ENCODE results near the gene NRG4. TPM values are rescaled to one million over a fixed set of nuclear protein-coding genes. Genes with fewer than 3 reads are reported as not detected.

Gene NRG4
- total and polyA plus RNA-seq, 2 donors (not counting 3 experiments of a cell fraction or from before 2014, with no cell fraction given) = not detected

DNA sequence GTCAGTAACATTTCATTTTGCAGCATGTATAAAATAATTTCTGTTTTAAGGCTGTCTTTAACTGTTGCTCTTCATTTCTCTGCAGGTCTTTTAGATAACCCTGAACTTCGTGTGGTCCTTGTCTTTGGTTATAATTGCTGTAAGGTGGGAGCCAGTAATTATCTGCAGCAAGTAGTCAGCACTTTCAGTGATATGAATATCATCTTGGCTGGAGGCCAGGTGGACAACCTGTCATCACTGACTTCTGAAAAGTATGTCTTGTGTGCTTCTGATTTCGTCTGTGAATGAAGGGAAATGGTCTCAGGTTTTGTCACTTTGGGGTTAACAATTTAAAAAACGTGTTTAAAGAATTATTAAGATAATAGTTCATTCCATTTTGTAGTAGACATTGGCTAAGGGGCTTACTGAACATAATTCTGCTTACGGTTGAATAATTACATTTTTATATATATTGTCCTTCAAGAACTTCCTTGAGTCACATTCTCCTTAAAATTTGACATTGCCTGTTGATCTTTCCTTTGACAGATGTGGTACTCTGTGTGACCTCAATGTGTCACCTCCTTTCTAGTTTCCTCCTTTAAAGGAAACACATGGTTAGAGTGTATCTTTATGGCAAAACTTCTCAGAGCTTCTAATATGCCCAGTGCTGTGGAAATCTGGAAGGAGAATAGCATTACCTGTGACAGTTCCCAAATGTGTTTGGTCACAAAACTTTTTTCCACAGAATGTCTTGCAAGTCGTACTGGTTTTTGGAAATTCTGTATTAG is 82.2 kb downstream of the NRG4 start:
- no peak overlapping the region for H2AFZ ChIP-seq (ENCODE audit: low read depth, low read length)
- DNase-seq (ENCODE audit: low read depth, low spot score) = peak; percentile 50
- peaks cover 13% of the 10 kb centered on the region for H3K4me1 ChIP-seq (ENCODE audit: control insufficient read depth, extremely low read depth, insufficient read depth, low read length)
- ChIA-PET CTCF (interaction anchor here (1.1 to 3.1 kb wide), 3 partner anchors 120 to 220 kb away, joined by 4 to 16 read pairs (median 16); no protein-coding TSS in a partner anchor), POLR2A (no interaction called here)
- no peaks in the 10 kb centered on the region for H3K27me3 ChIP-seq (ENCODE audit: control insufficient read depth in 2 of 2, insufficient read depth in 2 of 2, low read length in 2 of 2)
- H3K9me1 ChIP-seq (replicated peaks; ENCODE audit: control insufficient read depth, extremely low read depth, insufficient read depth, low read length) = no peaks in the 10 kb centered on the region
- TF ChIP-seq, protein P1, sequence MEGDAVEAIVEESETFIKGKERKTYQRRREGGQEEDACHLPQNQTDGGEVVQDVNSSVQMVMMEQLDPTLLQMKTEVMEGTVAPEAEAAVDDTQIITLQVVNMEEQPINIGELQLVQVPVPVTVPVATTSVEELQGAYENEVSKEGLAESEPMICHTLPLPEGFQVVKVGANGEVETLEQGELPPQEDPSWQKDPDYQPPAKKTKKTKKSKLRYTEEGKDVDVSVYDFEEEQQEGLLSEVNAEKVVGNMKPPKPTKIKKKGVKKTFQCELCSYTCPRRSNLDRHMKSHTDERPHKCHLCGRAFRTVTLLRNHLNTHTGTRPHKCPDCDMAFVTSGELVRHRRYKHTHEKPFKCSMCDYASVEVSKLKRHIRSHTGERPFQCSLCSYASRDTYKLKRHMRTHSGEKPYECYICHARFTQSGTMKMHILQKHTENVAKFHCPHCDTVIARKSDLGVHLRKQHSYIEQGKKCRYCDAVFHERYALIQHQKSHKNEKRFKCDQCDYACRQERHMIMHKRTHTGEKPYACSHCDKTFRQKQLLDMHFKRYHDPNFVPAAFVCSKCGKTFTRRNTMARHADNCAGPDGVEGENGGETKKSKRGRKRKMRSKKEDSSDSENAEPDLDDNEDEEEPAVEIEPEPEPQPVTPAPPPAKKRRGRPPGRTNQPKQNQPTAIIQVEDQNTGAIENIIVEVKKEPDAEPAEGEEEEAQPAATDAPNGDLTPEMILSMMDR (IDR thresholded peaks at IDR 0.05; ENCODE audit: extremely low read depth in 1 of 2, insufficient read depth in 1 of 2, low read depth in 1 of 2, low read length in 2 of 2) = no peak
- peak; percentile 36 for TF ChIP-seq FOS (IDR thresholded peaks at IDR 0.05; ENCODE audit: borderline replicate concordance, insufficient read depth, low read length)
- no peak for TF ChIP-seq GATA2 (IDR thresholded peaks at IDR 0.05; ENCODE audit: insufficient read depth, insufficient read length, low read depth, low read length)
- TF ChIP-seq JUN (IDR thresholded peaks at IDR 0.05; ENCODE audit: borderline replicate concordance, insufficient read depth, insufficient read length, low read depth) = peak; percentile 36
- no peak for TF ChIP-seq POLR2AphosphoS5 (IDR thresholded peaks at IDR 0.05; ENCODE audit: insufficient read depth, low read depth, low read length)
- no peak for TF ChIP-seq EZH2 (IDR thresholded peaks at IDR 0.05; ENCODE audit: borderline replicate concordance, low read depth, low read length, severe bottlenecking)
- no peak for TF ChIP-seq MAX (IDR thresholded peaks at IDR 0.05; ENCODE audit: insufficient read depth, insufficient read length)
- no peak for TF ChIP-seq MYC (IDR thresholded peaks at IDR 0.05; ENCODE audit: low read depth, low read length)
- no peak for TF ChIP-seq POLR2A (IDR thresholded peaks at IDR 0.05; ENCODE audit: low read depth, low read length)
- no peaks in the 10 kb centered on the region for H4K20me1 ChIP-seq (replicated peaks; ENCODE audit: control insufficient read depth, extremely low read depth, insufficient read depth, low read length)
- H3K79me2 ChIP-seq (ENCODE audit: control insufficient read depth, insufficient read depth, low read length) = peaks cover 21% of the 10 kb centered on the region
- no peaks in the 10 kb centered on the region for H3K9me3 ChIP-seq (replicated peaks; ENCODE audit: control insufficient read depth, insufficient read depth, low read length)
- H3K4me2 ChIP-seq (ENCODE audit: insufficient read depth, low read length) = no peak overlapping the region
- peaks cover 7 to 14% of the 10 kb centered on the region in 2 experiments for H3K36me3 ChIP-seq (ENCODE audit: control insufficient read depth in 2 of 2, extremely low read depth in 1 of 2, insufficient read depth in 2 of 2, low read length in 2 of 2)
- intact Hi-C loops (cut with micrococcal nuclease) = loop anchor here (1.0 to 10.0 kb wide), 2 partner anchors 9 to 215 kb away; no protein-coding TSS in a partner anchor
- BruUV-seq (replicated peaks) = no TSS peak
- no peak overlapping the region for H3K27ac ChIP-seq (ENCODE audit: insufficient read depth, low read depth, low read length)
- H3K9ac ChIP-seq (replicated peaks; ENCODE audit: extremely low read depth, insufficient read depth, low read length) = no peak overlapping the region
- dilution Hi-C loops (cut with MboI; ENCODE audit: extremely low pct_ligation_motif_present, low sequenced_read_pairs) = no loop called here
- H3K4me3 ChIP-seq (replicated peaks in 1 of 3; ENCODE audit: insufficient read depth in 1 of 3, low read depth in 1 of 3, low read length in 3 of 3) = no peak overlapping the region
- FAIRE-seq = peak; percentile 63
